B cell (primary cell): ENCODE results near the gene DDO. TPM values are rescaled to one million over a fixed set of nuclear protein-coding genes. Genes with fewer than 3 reads are reported as not detected.
A peak's percentile ranks its signal among the peaks of the same experiment; 100 is the strongest.

Experiments used
- ATAC-seq: fragments of 200-7000 bp; cut with Tn5 transposase; one replicate; pipeline ENCODE4 v1.10.0; 2021; ENCODE audit warnings: low read depth, mild to moderate bottlenecking, moderate number of reproducible peaks, moderate library complexity
- CTCF ChIA-PET: fragments of 350-600 bp; sonication (Branson Sonifier 250); formaldehyde crosslinking; loops from one replicate; lab custom pipeline; 2021; ENCODE audit warnings: antibody characterized with exemption, inconsistent platforms; lab: Charles Lee
- POLR2A ChIA-PET: fragments of 350-600 bp; sonication (Branson Sonifier 250); formaldehyde crosslinking; loops from one replicate; lab custom pipeline; 2021; ENCODE audit warnings: antibody characterized with exemption; lab: Charles Lee
- DNase-seq: peaks from one replicate; pipeline ENCODE4 v3.0.0; 2013
- H2AFZ ChIP-seq: 2 replicates; pipeline ENCODE4 v1.6.1; 2012; ENCODE audit warnings: mild to moderate bottlenecking, low read depth, low read length; ENCODE audit not compliant: insufficient read depth, poor library complexity, severe bottlenecking
- H3K27ac ChIP-seq, 2 donors: 1 replicate in 1 of 2; 2 replicates in 1 of 2; pipeline ENCODE4 v1.5.1; 2012 to 2013; ENCODE audit warnings: low read length in 2 of 2, mild to moderate bottlenecking in 2 of 2, moderate library complexity in 1 of 2
- H3K27me3 ChIP-seq, 4 experiments: fragments of 200-600 bp in 1 of 4; sonication (generic) in 1 of 4; replicated peaks in 1 of 4; 1 replicate in 2 of 4; 2 replicates in 2 of 4; pipeline versions ENCODE4 v1.6.1 to v1.7.0; 2013 to 2016; ENCODE audit warnings: low read length in 3 of 4, mild to moderate bottlenecking in 2 of 4, mixed read lengths in 1 of 4, moderate library complexity in 1 of 4; ENCODE audit not compliant: insufficient read depth in 4 of 4, control insufficient read depth in 3 of 4; ENCODE audit errors: control extremely low read depth in 1 of 4
- H3K36me3 ChIP-seq, 2 experiments: replicated peaks in 1 of 2; 1 replicate in 1 of 2; 2 replicates in 1 of 2; pipeline versions ENCODE4 v1.6.1 to v1.7.1; 2013; ENCODE audit warnings: low read length in 1 of 2; ENCODE audit not compliant: insufficient read depth in 2 of 2, control insufficient read depth in 1 of 2; ENCODE audit errors: control extremely low read depth in 1 of 2, extremely low read depth in 1 of 2
- H3K4me1 ChIP-seq, 2 donors: fragments of 200-600 bp in 1 of 2; sonication (generic) in 1 of 2; 1 replicate in 1 of 2; 2 replicates in 1 of 2; pipeline versions ENCODE4 v1.5.1 to v1.6.1; 2013 to 2017; ENCODE audit warnings: low read length in 2 of 2; ENCODE audit not compliant: control insufficient read depth in 2 of 2, insufficient read depth in 2 of 2
- H3K4me2 ChIP-seq: replicated peaks from 2 replicates; pipeline ENCODE3; 2012; ENCODE audit warnings: mild to moderate bottlenecking, low read depth, low read length; ENCODE audit not compliant: poor library complexity, severe bottlenecking
- H3K4me3 ChIP-seq, 5 experiments: fragments of 200-600 bp in 1 of 5; sonication (generic) in 1 of 5; 1 replicate in 3 of 5; 2 replicates in 2 of 5; pipeline versions ENCODE4 v1.5.1 to v1.7.0; 2011 to 2016; ENCODE audit warnings: low read length in 4 of 5, mild to moderate bottlenecking in 4 of 5, low read depth in 2 of 5, control low read depth in 1 of 5, moderate library complexity in 1 of 5; ENCODE audit not compliant: insufficient read depth in 1 of 5; ENCODE audit errors: control extremely low read depth in 1 of 5, extremely low read depth in 1 of 5
- H3K79me2 ChIP-seq: fragments of 200-600 bp; sonication (generic); one replicate; pipeline ENCODE4 v1.6.0; 2016; ENCODE audit warnings: low read length; ENCODE audit not compliant: control insufficient read depth, insufficient read depth
- H3K9ac ChIP-seq: fragments of 200-600 bp; sonication (generic); 2 replicates; pipeline ENCODE4 v1.6.1; 2017; ENCODE audit warnings: mild to moderate bottlenecking, low read length, moderate library complexity
- H3K9me3 ChIP-seq, 3 donors: one replicate each; pipeline versions ENCODE4 v1.6.1 to v1.7.1; 2013; ENCODE audit warnings: low read length in 2 of 3; ENCODE audit not compliant: control insufficient read depth in 2 of 3, insufficient read depth in 1 of 3; ENCODE audit errors: control extremely low read depth in 1 of 3
- H4K20me1 ChIP-seq: 2 replicates; pipeline ENCODE4 v1.6.0; 2012; ENCODE audit warnings: mild to moderate bottlenecking, low read length; ENCODE audit not compliant: insufficient read depth, control insufficient read depth, poor library complexity, severe bottlenecking
- H3K27ac Mint-ChIP-seq: one replicate; pipeline ENCODE4 v1.8.0; 2021; ENCODE audit warnings: mixed read lengths
- H3K27me3 Mint-ChIP-seq: one replicate; pipeline ENCODE4 v1.8.0; 2021; ENCODE audit warnings: mixed read lengths
- H3K4me1 Mint-ChIP-seq: one replicate; pipeline ENCODE4 v1.8.0; 2021; ENCODE audit warnings: mixed read lengths
- H3K4me3 Mint-ChIP-seq: one replicate; pipeline ENCODE4 v1.8.0; 2021; ENCODE audit warnings: mixed read lengths
- H3K9me3 Mint-ChIP-seq: one replicate; pipeline ENCODE4 v1.8.0; 2022; ENCODE audit warnings: mixed read lengths; ENCODE audit not compliant: insufficient read depth
- EZH2 ChIP-seq: IDR thresholded peaks from 2 replicates; pipeline ENCODE4 v1.6.1; 2012; ENCODE audit warnings: borderline replicate concordance, low read depth, mild to moderate bottlenecking, moderate library complexity, low read length; ENCODE audit not compliant: insufficient read depth, poor library complexity, severe bottlenecking
- WGBS: methylation state at CpG from one replicate; pipeline ENCODE4 v1.1.5; 2013; ENCODE audit warnings: missing lambda C conversion rate; ENCODE audit not compliant: insufficient coverage; 5-methylcytosine and 5-hydroxymethylcytosine counted together
- intact Hi-C: fragments of 100-400 bp; cut with micrococcal nuclease; formaldehyde crosslinking; loops from one replicate; pipeline ENCODE4 v1.10.0; 2022
- polyA plus RNA-seq: library from polyadenylated mRNA; depleted of rRNA; stranded (reverse); fragments of >200 nt; gene quantifications from 2 replicates; pipeline ENCODE4 v1.2.3, GENCODE V29; 2012
- total RNA-seq, 2 donors: library from RNA; stranded (reverse); fragments of 120-200 nt in 1 of 2; gene quantifications; 1 replicate in 1 of 2; 2 replicates in 1 of 2; pipeline versions ENCODE4 v1.2.3 to v1.2.4, GENCODE V29; 2013 to 2022
- TF ChIP-seq, protein P1 (sequence below): fragments of 200-600 bp; IDR thresholded peaks from one replicate; pipeline ENCODE4 v1.8.0; 2022; ENCODE audit warnings: antibody characterized with exemption, mild to moderate bottlenecking

The DDO gene
- total and polyA plus RNA-seq, 2 donors (not counting 1 experiment from before 2014, with no cell fraction given), result not detected

- WGBS, result 91% methylated on average over 10 of the region's 11 CpGs
- Histone ChIP-seq H3K4me3 (no peak overlapping the region), H3K27me3 (peaks cover 0 to 3% (median 0%) of the 10 kb centered on the region in 4 experiments), H3K9me3 (peaks cover 0 to 4% (median 0%) of the 10 kb centered on the region in 3 donors), H3K4me1 (peaks cover 0 to 6% of the 10 kb centered on the region in 2 donors), H3K4me2 (no peak overlapping the region), H4K20me1 (no peaks in the 10 kb centered on the region), H3K9ac (no peak overlapping the region), H3K27ac (no peak overlapping the region), H2AFZ (no peak overlapping the region), H3K36me3 (no peaks in the 10 kb centered on the region), H3K79me2 (no peaks in the 10 kb centered on the region)
- ATAC-seq (no peak), DNase-seq (no peak)
- no peak overlapping the region for H3K4me3 Mint-ChIP-seq
- peaks cover 12% of the 10 kb centered on the region for H3K4me1 Mint-ChIP-seq
- no peak overlapping the region for H3K27ac Mint-ChIP-seq
- H3K9me3 Mint-ChIP-seq, result no peaks in the 10 kb centered on the region
- H3K27me3 Mint-ChIP-seq, result peaks cover 15% of the 10 kb centered on the region
- TF ChIP-seq EZH2, result no peak
- TF ChIP-seq, protein P1, sequence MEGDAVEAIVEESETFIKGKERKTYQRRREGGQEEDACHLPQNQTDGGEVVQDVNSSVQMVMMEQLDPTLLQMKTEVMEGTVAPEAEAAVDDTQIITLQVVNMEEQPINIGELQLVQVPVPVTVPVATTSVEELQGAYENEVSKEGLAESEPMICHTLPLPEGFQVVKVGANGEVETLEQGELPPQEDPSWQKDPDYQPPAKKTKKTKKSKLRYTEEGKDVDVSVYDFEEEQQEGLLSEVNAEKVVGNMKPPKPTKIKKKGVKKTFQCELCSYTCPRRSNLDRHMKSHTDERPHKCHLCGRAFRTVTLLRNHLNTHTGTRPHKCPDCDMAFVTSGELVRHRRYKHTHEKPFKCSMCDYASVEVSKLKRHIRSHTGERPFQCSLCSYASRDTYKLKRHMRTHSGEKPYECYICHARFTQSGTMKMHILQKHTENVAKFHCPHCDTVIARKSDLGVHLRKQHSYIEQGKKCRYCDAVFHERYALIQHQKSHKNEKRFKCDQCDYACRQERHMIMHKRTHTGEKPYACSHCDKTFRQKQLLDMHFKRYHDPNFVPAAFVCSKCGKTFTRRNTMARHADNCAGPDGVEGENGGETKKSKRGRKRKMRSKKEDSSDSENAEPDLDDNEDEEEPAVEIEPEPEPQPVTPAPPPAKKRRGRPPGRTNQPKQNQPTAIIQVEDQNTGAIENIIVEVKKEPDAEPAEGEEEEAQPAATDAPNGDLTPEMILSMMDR, result no peak
- ChIA-PET CTCF (no interaction called here), POLR2A (no interaction called here)
- intact Hi-C loops, result no loop called here
Measured at GRCh38 chr6:110348961-110349690, 66.2 kb downstream of the DDO start.

DNA sequence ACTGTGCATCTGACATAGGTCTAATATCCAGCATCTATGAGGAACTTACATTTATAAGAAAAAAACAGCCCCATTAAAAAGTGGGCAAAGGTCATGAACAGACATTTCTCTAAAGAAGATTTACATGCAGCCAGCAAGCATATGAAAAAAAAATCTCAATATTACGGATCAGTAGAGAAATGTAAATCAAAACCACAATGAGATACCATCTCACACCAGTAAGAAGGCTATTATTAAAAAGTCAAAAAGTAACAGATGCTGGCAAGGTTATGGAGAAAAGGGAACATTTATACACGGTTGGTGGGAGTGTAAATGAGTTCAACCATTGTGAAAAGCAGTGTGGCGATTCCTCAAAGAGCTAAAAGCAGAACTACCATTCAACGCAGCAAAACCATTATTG, 70.3 kb downstream of the DDO start:
- Histone ChIP-seq H3K4me1 (peaks cover 0 to 6% of the 10 kb centered on the region in 2 donors), H3K9me3 (peaks cover 0 to 4% (median 0%) of the 10 kb centered on the region in 3 donors), H3K4me2 (no peak overlapping the region), H3K27ac (no peak overlapping the region), H4K20me1 (no peaks in the 10 kb centered on the region), H3K36me3 (no peaks in the 10 kb centered on the region), H3K79me2 (no peaks in the 10 kb centered on the region), H3K4me3 (no peak overlapping the region), H3K27me3 (peaks cover 0 to 6% (median 0%) of the 10 kb centered on the region in 4 experiments), H2AFZ (peak overlapping the region; percentile 18), H3K9ac (no peak overlapping the region)
- Mint-ChIP-seq H3K9me3 (peaks cover 4% of the 10 kb centered on the region), H3K27me3 (peaks cover 10% of the 10 kb centered on the region), H3K4me3 (no peak overlapping the region), H3K4me1 (peaks cover 12% of the 10 kb centered on the region), H3K27ac (no peak overlapping the region)
- ATAC-seq (no peak), DNase-seq (peak; percentile 9)
- POLR2A ChIA-PET, result no interaction called here
- TF ChIP-seq, protein P1, result no peak
- CTCF ChIA-PET, result no interaction called here
- intact Hi-C loops, result no loop called here
- no CpG with 5 or more reads among the region's 4 CpGs for WGBS
